GM12878 (cell line): Measurements from ENCODE around the gene MYH7B. TPM values are rescaled to one million over a fixed set of nuclear protein-coding genes. Genes with fewer than 3 reads are reported as not detected.

Source experiments
- ATAC-seq: fragments of 200-7000 bp; cut with Tn5 transposase; 3 replicates; pipeline ENCODE4 v1.9.1; 2020; ENCODE audit warnings: mild to moderate bottlenecking, moderate library complexity
- BruUV-seq: library from RNA; stranded (reverse); fragments of 400-500 nt; replicated peaks from 2 replicates; lab custom pipeline; 2021; lab: Mats Ljungman, UMichigan
- CTCF ChIA-PET: fragments of 300-600 bp; sonication (Branson Sonifier 250); formaldehyde crosslinking; extraction: SDS; loops from one replicate; lab custom pipeline; 2021; ENCODE audit warnings: inconsistent platforms; lab: Yijun Ruan, JAX
- POLR2A ChIA-PET: fragments of 350-600 bp; formaldehyde crosslinking; extraction: SDS; loops from one replicate; lab custom pipeline; 2021; ENCODE audit warnings: inconsistent platforms; lab: Charles Lee
- RAD21 ChIA-PET: fragments of 300-600 bp; sonication (Branson Sonifier 250); formaldehyde crosslinking; loops from one replicate; lab custom pipeline; 2023; ENCODE audit warnings: antibody characterized with exemption; ENCODE audit not compliant: unreplicated experiment; lab: Charles Lee
- SMC1A ChIA-PET: fragments of 300-600 bp; sonication (Branson Sonifier 250); formaldehyde crosslinking; loops from one replicate; lab custom pipeline; 2023; ENCODE audit not compliant: unreplicated experiment, uncharacterized antibody; lab: Charles Lee
- DNase-seq: peaks from one replicate; pipeline ENCODE4 v3.0.0-alpha.2; 2011; ENCODE audit warnings: low read depth, low spot score
- FAIRE-seq: peaks from 3 replicates; lab custom pipeline; 2011; peaks lifted over from hg19 to GRCh38; lab: Jason Lieb, UNC
- H2AFZ ChIP-seq: 2 replicates; pipeline ENCODE4 v1.6.0; 2011; ENCODE audit warnings: low read depth, low read length, control low read depth; ENCODE audit not compliant: control insufficient read depth
- H3K27ac ChIP-seq: 2 replicates; pipeline ENCODE4 v1.5.1; 2011; ENCODE audit warnings: control low read depth; ENCODE audit not compliant: control insufficient read depth, insufficient read depth
- H3K27me3 ChIP-seq, 2 experiments: replicated peaks in 1 of 2; 2 replicates each; pipeline versions ENCODE4 v1.6.0 to v1.6.1; 2011; ENCODE audit warnings: low read length in 1 of 2; ENCODE audit not compliant: control insufficient read depth in 2 of 2, insufficient read depth in 2 of 2
- H3K36me3 ChIP-seq, 2 experiments: 2 replicates each; pipeline ENCODE4 v1.5.1; 2011; ENCODE audit warnings: low read length in 1 of 2; ENCODE audit not compliant: control insufficient read depth in 2 of 2, insufficient read depth in 2 of 2
- H3K4me1 ChIP-seq: 2 replicates; pipeline ENCODE4 v1.6.1; 2011; ENCODE audit warnings: mild to moderate bottlenecking, low read length, moderate library complexity, mixed read lengths; ENCODE audit not compliant: control insufficient read depth, insufficient read depth
- H3K4me2 ChIP-seq: 2 replicates; pipeline ENCODE4 v1.6.0; 2011; ENCODE audit warnings: control low read depth; ENCODE audit not compliant: control insufficient read depth, insufficient read depth
- H3K4me3 ChIP-seq: fragments of 200-600 bp; sonication (generic); 2 replicates; pipeline ENCODE4 v1.5.1; 2016
- H3K79me2 ChIP-seq: 2 replicates; pipeline ENCODE4 v1.6.0; 2011; ENCODE audit warnings: low read length; ENCODE audit not compliant: control insufficient read depth, insufficient read depth
- H3K9ac ChIP-seq: 2 replicates; pipeline ENCODE4 v1.8.0; 2011; ENCODE audit warnings: low read length, control low read depth, mixed read lengths; ENCODE audit not compliant: control insufficient read depth, insufficient read depth
- H3K9me3 ChIP-seq: replicated peaks from 3 replicates; pipeline ENCODE4 v1.5.1; 2011; ENCODE audit warnings: mild to moderate bottlenecking, low read length; ENCODE audit not compliant: control insufficient read depth, insufficient read depth
- H4K20me1 ChIP-seq: 2 replicates; pipeline ENCODE4 v1.6.0; 2011; ENCODE audit not compliant: control insufficient read depth, insufficient read depth
- CBFB ChIP-seq: IDR thresholded peaks from 2 replicates; pipeline ENCODE4 v1.6.1; 2016; ENCODE audit warnings: antibody characterized with exemption, low read depth
- CHD1 ChIP-seq: IDR thresholded peaks from 2 replicates; pipeline ENCODE4 v1.6.1; 2012; ENCODE audit warnings: low read depth, low read length, improper control_type of control experiment
- E2F4 ChIP-seq: IDR thresholded peaks from 2 replicates; pipeline ENCODE4 v1.6.1; 2012; ENCODE audit warnings: low read depth, low read length, improper control_type of control experiment
- HDAC2 ChIP-seq: fragments of 200-600 bp; sonication (generic); IDR thresholded peaks from 2 replicates; pipeline ENCODE4 v1.6.1; 2017
- MTA3 ChIP-seq: IDR thresholded peaks from 2 replicates; pipeline ENCODE4 v1.6.1; 2012; ENCODE audit warnings: low read length, inconsistent platforms, borderline replicate concordance
- NRF1 ChIP-seq: conservative IDR thresholded peaks from 2 replicates; pipeline ENCODE4 v1.6.1; 2011; ENCODE audit warnings: mild to moderate bottlenecking, low read depth, low read length, improper control_type of control experiment
- PBX3 ChIP-seq: IDR thresholded peaks from 2 replicates; pipeline ENCODE4 v1.6.1; 2011; ENCODE audit warnings: mild to moderate bottlenecking, low read depth, low read length, moderate library complexity; ENCODE audit not compliant: insufficient replicate concordance
- PML ChIP-seq: IDR thresholded peaks from 2 replicates; pipeline ENCODE4 v1.6.1; 2012; ENCODE audit warnings: low read length, inconsistent platforms
- POLR2A ChIP-seq: IDR thresholded peaks from 2 replicates; pipeline ENCODE4 v1.6.1; 2011; ENCODE audit warnings: low read depth, mild to moderate bottlenecking, low read length
- RBBP5 ChIP-seq: fragments of 200-600 bp; sonication (generic); conservative IDR thresholded peaks from 2 replicates; pipeline ENCODE4 v1.6.1; 2016
- STAT1 ChIP-seq: fragments of 450-650 bp; conservative IDR thresholded peaks from 2 replicates; pipeline ENCODE4 v1.6.1; 2014; ENCODE audit warnings: antibody characterized with exemption, mild to moderate bottlenecking
- USF1 ChIP-seq: IDR thresholded peaks from 2 replicates; pipeline ENCODE4 v1.6.1; 2011; ENCODE audit warnings: borderline replicate concordance, low read depth, mild to moderate bottlenecking, moderate library complexity, mixed read lengths, low read length; ENCODE audit not compliant: insufficient read depth; ENCODE audit errors: extremely low read length
- whole genome bisulfite sequencing: methylation state at CpG from one replicate; pipeline ENCODE4 v1.1.6; 2016; ENCODE audit warnings: low lambda C conversion rate; ENCODE audit not compliant: insufficient replicate concordance, insufficient coverage; ENCODE audit errors: missing lambda C conversion rate; 5-methylcytosine and 5-hydroxymethylcytosine counted together
- in situ Hi-C: fragments of 300-500 bp; cut with MboI; formaldehyde crosslinking; loops from 9 replicates; pipeline ENCODE4 v1.14.3; 2018; ENCODE audit warnings: mixed read lengths
- intact Hi-C: fragments of 100-400 bp; cut with micrococcal nuclease; formaldehyde crosslinking; loops from one replicate; pipeline ENCODE4 v1.14.2; 2022; ENCODE audit not compliant: unreplicated experiment
- polyA plus RNA-seq, 11 experiments: library from polyadenylated mRNA; depleted of rRNA in 4 of 11; unstranded in 6 of 11; stranded (reverse) in 5 of 11; fragments of >200 nt; fragmentation: Nextera tagmentation in 4 of 11; fragmentation: Illumina TruSeq in 1 of 11; extraction: Ambion mirVana in 4 of 11; extraction: Trizol in 1 of 11; gene quantifications; 1 replicate in 1 of 11; 2 replicates in 10 of 11; pipeline versions ENCODE4 v1.2.1 to v1.2.3, GENCODE V29; 2011 to 2016; ENCODE audit warnings: inconsistent platforms in 2 of 11, missing spikeins in 2 of 11, low read depth in 1 of 11
- total RNA-seq, 4 experiments: library from RNA; depleted of rRNA in 3 of 4; stranded (reverse); fragments of >200 nt in 3 of 4; fragmentation: Illumina TruSeq in 1 of 4; extraction: Trizol in 1 of 4; gene quantifications; 2 replicates each; pipeline versions ENCODE4 v1.2.1 to v1.2.3, GENCODE V29; 2013 to 2021

MYH7B gene
- total and polyA plus RNA-seq, 10 of the 15 experiments (the other 5 are each of a cell fraction or from before 2014, with no cell fraction given): 0.01 to 0.40 (median 0.20) TPM; not detected in 3

DNA sequence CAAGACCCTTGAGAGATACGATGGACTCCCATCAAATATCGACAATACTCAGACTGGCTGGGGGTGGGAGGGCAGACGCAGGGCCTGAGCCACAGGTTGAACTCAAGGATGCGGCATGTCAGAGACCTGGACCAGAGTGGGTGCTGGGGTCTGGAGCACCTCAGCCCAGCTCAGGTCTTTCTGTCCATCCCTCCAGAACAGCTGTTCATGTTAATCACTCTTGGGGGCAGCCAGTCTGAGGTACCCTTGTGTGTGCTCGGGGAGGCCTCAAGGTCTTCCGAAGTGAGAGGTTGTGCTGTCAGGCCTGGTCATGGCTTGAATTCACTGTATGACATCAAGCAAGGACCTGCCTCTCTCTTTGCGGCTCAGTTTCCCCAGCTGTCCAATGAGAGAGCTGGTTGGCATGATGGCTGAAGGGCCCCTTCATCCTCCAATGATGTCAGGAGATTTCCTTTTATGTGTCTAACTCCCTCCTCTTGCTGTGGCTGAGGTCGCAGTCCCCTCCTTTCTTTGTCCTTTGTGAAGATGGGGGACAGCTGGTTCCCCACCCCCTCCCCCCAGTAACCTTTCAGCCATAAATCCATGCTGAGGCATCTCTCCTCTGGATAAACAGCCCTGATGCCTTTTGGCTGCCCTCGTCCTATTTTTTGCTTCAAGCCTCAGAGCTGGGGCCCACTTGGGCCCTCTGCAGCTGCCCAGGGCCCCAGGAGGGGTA, 15.3 kb downstream of the MYH7B start (continued):
- TF ChIP-seq E2F4 (no peak), PBX3 (no peak), MTA3 (no peak), STAT1 (no peak)

DNA sequence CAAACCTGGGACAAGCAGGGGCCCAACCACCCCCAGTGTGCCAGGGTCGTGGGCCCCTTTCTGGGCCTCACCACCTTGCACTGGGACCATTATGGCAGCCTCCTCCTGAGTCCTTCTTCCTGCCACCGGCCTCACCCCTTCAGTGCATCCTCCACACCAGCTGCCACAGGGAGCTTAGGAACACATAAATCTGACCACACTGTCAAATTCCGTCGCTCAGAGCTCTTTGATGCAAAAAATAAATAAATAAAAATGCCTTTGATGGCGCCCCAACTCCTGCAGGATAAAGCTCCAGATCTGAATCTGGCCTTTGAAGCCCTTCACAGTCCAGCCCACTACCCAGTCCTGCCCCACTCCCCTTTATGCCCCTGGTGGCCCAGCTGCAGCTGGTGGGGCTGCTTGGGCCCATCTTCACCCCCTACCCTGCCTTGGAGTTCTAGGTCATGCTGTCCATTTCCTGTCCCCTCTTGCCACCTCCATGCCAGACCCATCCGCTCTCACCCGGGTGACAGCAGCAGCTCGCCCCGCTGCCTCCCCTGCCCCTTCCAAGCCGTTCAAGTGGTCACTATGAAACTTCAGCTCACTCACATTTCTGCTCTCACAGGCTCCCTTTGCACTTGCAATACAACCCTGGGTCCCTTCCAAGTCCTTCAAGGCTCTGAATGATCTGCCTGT, 16.0 kb downstream of the MYH7B start:
- Histone ChIP-seq H3K9me3 (no peaks in the 10 kb centered on the region), H3K27ac (no peak overlapping the region), H3K4me2 (no peak overlapping the region), H4K20me1 (no peaks in the 10 kb centered on the region), H3K4me1 (no peaks in the 10 kb centered on the region), H3K4me3 (no peak overlapping the region), H3K27me3 (no peaks in the 10 kb centered on the region), H3K36me3 (no peaks in the 10 kb centered on the region), H2AFZ (no peak overlapping the region), H3K79me2 (no peaks in the 10 kb centered on the region), H3K9ac (no peak overlapping the region)
- DNase-seq (no peak), ATAC-seq (no peak), FAIRE-seq (no peak)
- in situ Hi-C loops: no loop called here
- ChIA-PET CTCF (no interaction called here), POLR2A (no interaction called here), RAD21 (no interaction called here), SMC1A (no interaction called here)
- 52% methylated on average over 10 of the region's 10 CpGs for WGBS
- BruUV-seq: no TSS peak
- TF ChIP-seq USF1: no peak
- no peak for TF ChIP-seq POLR2A
- no peak for TF ChIP-seq CBFB
- no peak for TF ChIP-seq NRF1
- no peak for TF ChIP-seq HDAC2
- no peak for TF ChIP-seq PML
- no peak for TF ChIP-seq RBBP5
- TF ChIP-seq CHD1: no peak
- intact Hi-C loops: no loop called here
